Measurements from ENCODE around the gene ZNF76.

ZNF76 gene

DNA sequence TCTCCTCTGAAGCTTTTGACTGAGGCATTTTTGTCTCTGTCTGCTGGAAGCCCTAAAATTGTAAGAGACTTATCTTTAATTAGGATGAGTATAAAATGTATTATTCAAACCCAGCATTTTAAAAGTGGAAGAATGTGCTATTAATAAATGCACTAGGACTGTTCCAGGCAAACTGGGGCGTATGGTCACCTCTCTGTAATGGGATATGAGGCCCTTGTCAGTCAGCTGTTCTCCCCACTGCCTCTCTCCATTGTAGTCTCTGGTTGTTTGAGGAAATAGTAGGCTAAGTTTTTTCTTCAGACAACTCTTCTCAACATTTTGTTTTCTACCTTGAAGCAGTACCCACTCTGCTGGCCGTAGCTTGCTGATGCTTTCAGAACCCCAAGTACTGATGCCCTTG is 23.8 kb downstream of the ZNF76 start:
- Histone ChIP-seq H3K36me3 (ENCODE audit: control insufficient read depth in 2 of 2, insufficient read depth in 2 of 2, low read length in 2 of 2) (peaks cover 40 to 51% of the 10 kb centered on the region in 2 donors), H3K27me3 (ENCODE audit: control insufficient read depth in 2 of 2, insufficient read depth in 2 of 2, low read length in 2 of 2) (no peaks in the 10 kb centered on the region), H3K4me1 (ENCODE audit: control insufficient read depth in 2 of 2, insufficient read depth in 2 of 2, low read length in 2 of 2) (no peaks in the 10 kb centered on the region), H3K27ac (ENCODE audit: low read depth in 2 of 2, low read length in 2 of 2) (no peak overlapping the region), H3K9me3 (ENCODE audit: control insufficient read depth in 2 of 2, low read length in 2 of 2) (no peaks in the 10 kb centered on the region), H3K4me3 (ENCODE audit: low read length in 2 of 2) (no peak overlapping the region), H3K9ac (ENCODE audit: low read depth in 1 of 2, low read length in 2 of 2) (no peak overlapping the region)

DNA sequence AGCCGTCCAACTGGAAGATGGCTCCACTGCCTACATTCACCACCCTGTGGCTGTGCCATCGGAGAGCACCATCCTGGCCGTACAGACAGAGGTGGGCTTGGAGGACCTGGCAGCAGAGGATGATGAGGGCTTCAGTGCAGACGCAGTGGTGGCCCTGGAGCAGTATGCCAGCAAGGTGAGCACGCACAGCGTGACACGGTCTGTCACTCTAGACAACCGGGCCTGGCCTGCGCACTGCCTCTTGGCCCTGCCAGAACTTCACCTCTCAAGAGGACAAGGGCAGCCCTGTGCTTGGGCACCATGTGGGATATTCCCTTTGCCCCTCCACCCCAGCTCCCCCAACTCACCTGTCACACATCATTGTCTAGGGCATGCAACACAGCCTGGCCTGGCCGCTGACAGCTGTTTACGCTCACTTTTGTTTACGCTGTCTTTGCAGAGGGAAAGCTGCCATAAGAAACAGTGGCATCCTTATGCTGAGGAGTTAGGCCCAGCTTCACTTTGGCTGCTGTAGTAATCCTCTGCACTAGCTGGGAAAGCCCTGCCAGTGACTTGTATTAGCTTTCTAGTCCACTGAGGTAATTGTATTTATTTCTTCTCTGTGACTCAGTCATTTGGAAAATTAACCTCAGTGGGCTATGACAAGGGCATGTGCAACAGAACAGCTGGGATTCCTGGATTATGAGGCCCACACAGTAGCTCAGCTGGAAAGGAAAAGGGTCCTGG is 28.3 kb downstream of the ZNF76 start:
- Histone ChIP-seq H3K9ac (ENCODE audit: low read depth in 1 of 2, low read length in 2 of 2) (no peak overlapping the region), H3K4me3 (ENCODE audit: low read length in 2 of 2) (no peak overlapping the region), H3K27me3 (ENCODE audit: control insufficient read depth in 2 of 2, insufficient read depth in 2 of 2, low read length in 2 of 2) (no peaks in the 10 kb centered on the region), H3K27ac (ENCODE audit: low read depth in 2 of 2, low read length in 2 of 2) (no peak overlapping the region), H3K4me1 (ENCODE audit: control insufficient read depth in 2 of 2, insufficient read depth in 2 of 2, low read length in 2 of 2) (no peaks in the 10 kb centered on the region), H3K9me3 (ENCODE audit: control insufficient read depth in 2 of 2, low read length in 2 of 2) (no peaks in the 10 kb centered on the region), H3K36me3 (ENCODE audit: control insufficient read depth in 2 of 2, insufficient read depth in 2 of 2, low read length in 2 of 2) (peaks cover 60 to 73% of the 10 kb centered on the region in 2 donors)

DNA sequence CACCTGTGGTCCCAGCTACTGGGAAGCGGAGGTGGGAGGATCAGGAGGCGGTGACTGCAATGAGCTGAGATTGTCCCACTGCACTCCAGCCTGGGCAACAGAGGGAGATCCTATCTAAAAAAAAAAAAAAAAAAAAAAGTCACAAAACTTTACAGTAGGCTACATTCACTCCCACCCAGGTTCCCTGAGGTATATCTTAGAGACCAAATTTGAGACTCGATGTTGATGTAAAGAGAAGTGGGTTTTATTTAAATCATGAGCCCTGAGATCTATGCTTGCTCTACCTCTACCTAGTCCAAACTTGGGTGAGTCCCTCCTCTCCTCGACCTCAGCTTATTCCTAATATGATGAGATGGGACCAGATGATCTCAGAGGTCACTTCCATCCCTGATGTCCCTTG is 29.3 kb downstream of the ZNF76 start:
- no peak overlapping the region for H3K27ac ChIP-seq (ENCODE audit: low read depth in 2 of 2, low read length in 2 of 2)
- H3K36me3 ChIP-seq (ENCODE audit: control insufficient read depth in 2 of 2, insufficient read depth in 2 of 2, low read length in 2 of 2): peaks cover 53 to 74% of the 10 kb centered on the region in 2 donors
- no peak overlapping the region for H3K9ac ChIP-seq (ENCODE audit: low read depth in 1 of 2, low read length in 2 of 2)
- H3K4me3 ChIP-seq (ENCODE audit: low read length in 2 of 2): no peak overlapping the region
- no peaks in the 10 kb centered on the region for H3K9me3 ChIP-seq (ENCODE audit: control insufficient read depth in 2 of 2, low read length in 2 of 2)
- H3K27me3 ChIP-seq (ENCODE audit: control insufficient read depth in 2 of 2, insufficient read depth in 2 of 2, low read length in 2 of 2): no peaks in the 10 kb centered on the region
- no peaks in the 10 kb centered on the region for H3K4me1 ChIP-seq (ENCODE audit: control insufficient read depth in 2 of 2, insufficient read depth in 2 of 2, low read length in 2 of 2)

DNA sequence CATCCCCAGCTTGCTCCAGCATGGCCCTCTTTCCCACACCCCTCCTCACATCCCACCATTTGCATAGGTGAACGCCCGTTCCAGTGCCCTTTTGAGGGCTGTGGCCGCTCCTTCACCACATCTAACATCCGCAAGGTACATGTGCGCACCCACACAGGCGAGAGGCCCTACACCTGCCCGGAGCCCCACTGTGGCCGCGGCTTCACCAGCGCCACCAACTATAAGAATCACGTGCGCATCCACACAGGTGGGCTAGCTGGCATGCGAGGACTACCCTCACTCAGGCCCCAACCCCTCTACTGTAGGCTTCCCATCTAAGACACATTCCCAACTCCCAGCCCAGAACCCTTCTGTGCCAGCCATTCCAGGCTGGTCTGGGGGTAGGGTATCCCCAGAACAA is 32.0 kb downstream of the ZNF76 start:
- H3K36me3 ChIP-seq (ENCODE audit: control insufficient read depth in 2 of 2, insufficient read depth in 2 of 2, low read length in 2 of 2): peaks cover 65 to 79% of the 10 kb centered on the region in 2 donors

DNA sequence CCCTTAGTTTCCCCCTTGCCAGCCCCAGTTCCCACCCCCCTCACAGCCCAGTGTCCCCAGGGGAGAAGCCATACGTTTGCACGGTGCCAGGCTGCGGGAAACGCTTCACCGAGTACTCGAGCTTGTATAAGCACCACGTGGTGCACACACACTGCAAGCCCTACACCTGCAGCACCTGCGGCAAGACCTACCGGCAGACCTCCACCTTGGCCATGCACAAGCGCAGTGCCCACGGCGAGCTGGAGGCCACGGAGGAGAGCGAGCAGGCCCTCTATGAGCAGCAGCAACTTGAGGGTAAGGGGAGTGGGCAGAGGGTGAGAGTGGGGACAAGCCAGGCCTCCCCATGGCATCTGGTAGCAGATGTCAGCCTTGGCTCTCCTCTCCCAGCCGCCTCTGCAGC is 33.0 kb downstream of the ZNF76 start:
- no peak overlapping the region for H3K9ac ChIP-seq (ENCODE audit: low read depth in 1 of 2, low read length in 2 of 2)
- no peaks in the 10 kb centered on the region for H3K9me3 ChIP-seq (ENCODE audit: control insufficient read depth in 2 of 2, low read length in 2 of 2)
- peaks cover 64 to 69% of the 10 kb centered on the region in 2 donors for H3K36me3 ChIP-seq (ENCODE audit: control insufficient read depth in 2 of 2, insufficient read depth in 2 of 2, low read length in 2 of 2)
- no peak overlapping the region for H3K4me3 ChIP-seq (ENCODE audit: low read length in 2 of 2)
- peaks cover 4 to 8% of the 10 kb centered on the region in 2 donors for H3K4me1 ChIP-seq (ENCODE audit: control insufficient read depth in 2 of 2, insufficient read depth in 2 of 2, low read length in 2 of 2)
- no peaks in the 10 kb centered on the region for H3K27me3 ChIP-seq (ENCODE audit: control insufficient read depth in 2 of 2, insufficient read depth in 2 of 2, low read length in 2 of 2)
- no peak overlapping the region for H3K27ac ChIP-seq (ENCODE audit: low read depth in 2 of 2, low read length in 2 of 2)

More for the DNA sequence above, 32.0 kb downstream of the ZNF76 start:
- H3K27ac ChIP-seq (ENCODE audit: low read depth in 2 of 2, low read length in 2 of 2): no peak overlapping the region
- no peak overlapping the region for H3K9ac ChIP-seq (ENCODE audit: low read depth in 1 of 2, low read length in 2 of 2)
- H3K4me3 ChIP-seq (ENCODE audit: low read length in 2 of 2): no peak overlapping the region
- no peaks in the 10 kb centered on the region for H3K27me3 ChIP-seq (ENCODE audit: control insufficient read depth in 2 of 2, insufficient read depth in 2 of 2, low read length in 2 of 2)
- H3K9me3 ChIP-seq (ENCODE audit: control insufficient read depth in 2 of 2, low read length in 2 of 2): no peaks in the 10 kb centered on the region
- H3K4me1 ChIP-seq (ENCODE audit: control insufficient read depth in 2 of 2, insufficient read depth in 2 of 2, low read length in 2 of 2): no peaks in the 10 kb centered on the region

DNA sequence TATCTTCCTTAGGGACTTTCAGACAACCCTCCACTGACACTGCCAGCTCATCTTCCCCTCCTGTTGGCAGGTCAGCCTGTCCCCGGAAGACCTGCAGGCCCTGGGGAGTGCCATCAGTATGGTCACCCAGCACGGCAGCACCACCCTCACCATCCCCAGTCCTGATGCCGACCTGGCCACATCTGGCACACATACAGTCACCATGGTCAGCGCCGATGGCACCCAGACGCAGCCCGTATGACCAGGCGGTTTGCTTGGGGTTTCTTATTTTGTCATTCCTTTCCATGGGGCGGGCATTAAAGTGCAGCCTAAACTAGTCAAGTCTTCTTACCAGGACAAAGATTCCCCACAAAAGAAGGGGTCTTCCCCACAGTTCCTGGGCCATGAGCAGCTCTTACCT is 34.1 kb downstream of the ZNF76 start:
- H3K9ac ChIP-seq (ENCODE audit: low read depth in 1 of 2, low read length in 2 of 2): no peak overlapping the region
- H3K9me3 ChIP-seq (ENCODE audit: control insufficient read depth in 2 of 2, low read length in 2 of 2): no peaks in the 10 kb centered on the region
- H3K27me3 ChIP-seq (ENCODE audit: control insufficient read depth in 2 of 2, insufficient read depth in 2 of 2, low read length in 2 of 2): no peaks in the 10 kb centered on the region
- no peak overlapping the region for H3K4me3 ChIP-seq (ENCODE audit: low read length in 2 of 2)
- H3K4me1 ChIP-seq (ENCODE audit: control insufficient read depth in 2 of 2, insufficient read depth in 2 of 2, low read length in 2 of 2): peaks cover 12 to 17% of the 10 kb centered on the region in 2 donors
- peaks cover 54 to 59% of the 10 kb centered on the region in 2 donors for H3K36me3 ChIP-seq (ENCODE audit: control insufficient read depth in 2 of 2, insufficient read depth in 2 of 2, low read length in 2 of 2)
- no peak overlapping the region for H3K27ac ChIP-seq (ENCODE audit: low read depth in 2 of 2, low read length in 2 of 2)

DNA sequence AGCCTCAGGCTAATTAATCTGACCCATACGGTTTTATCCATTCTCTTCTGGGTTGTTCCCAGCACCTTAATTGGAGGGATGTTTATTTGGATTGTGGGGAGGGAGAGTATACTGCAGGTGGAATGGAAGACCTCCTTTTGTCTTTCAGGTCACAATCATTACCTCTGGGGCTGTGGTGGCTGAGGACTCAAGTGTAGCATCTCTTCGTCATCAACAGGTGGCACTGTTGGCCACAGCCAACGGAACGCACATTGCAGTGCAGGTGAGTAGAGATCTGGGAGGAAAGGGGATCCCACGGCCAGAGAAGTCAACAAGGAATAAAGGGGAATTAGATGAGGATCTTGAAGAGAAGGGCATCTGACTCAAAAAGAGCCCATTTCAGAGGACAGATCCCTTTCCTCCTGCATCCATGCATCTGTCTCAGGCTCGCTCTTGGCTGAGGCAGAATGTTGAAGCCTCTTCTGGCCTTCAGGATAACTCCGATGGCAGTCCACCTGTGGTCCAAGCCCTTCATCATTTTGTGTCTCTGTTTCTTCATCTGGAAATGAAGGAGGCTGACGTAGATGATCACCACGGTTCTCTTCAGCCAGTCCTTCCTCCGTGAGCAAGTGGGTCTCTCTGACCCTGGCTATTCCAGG is 34.9 kb downstream of the ZNF76 start:
- H3K9me3 ChIP-seq (ENCODE audit: control insufficient read depth in 2 of 2, low read length in 2 of 2): no peaks in the 10 kb centered on the region
- no peak overlapping the region for H3K4me3 ChIP-seq (ENCODE audit: low read length in 2 of 2)
- H3K9ac ChIP-seq (ENCODE audit: low read depth in 1 of 2, low read length in 2 of 2): no peak overlapping the region
- H3K27ac ChIP-seq (ENCODE audit: low read depth in 2 of 2, low read length in 2 of 2): no peak overlapping the region
- no peaks in the 10 kb centered on the region for H3K27me3 ChIP-seq (ENCODE audit: control insufficient read depth in 2 of 2, insufficient read depth in 2 of 2, low read length in 2 of 2)
- H3K36me3 ChIP-seq (ENCODE audit: control insufficient read depth in 2 of 2, insufficient read depth in 2 of 2, low read length in 2 of 2): peaks cover 49 to 54% of the 10 kb centered on the region in 2 donors
- peaks cover 12 to 17% of the 10 kb centered on the region in 2 donors for H3K4me1 ChIP-seq (ENCODE audit: control insufficient read depth in 2 of 2, insufficient read depth in 2 of 2, low read length in 2 of 2)

DNA sequence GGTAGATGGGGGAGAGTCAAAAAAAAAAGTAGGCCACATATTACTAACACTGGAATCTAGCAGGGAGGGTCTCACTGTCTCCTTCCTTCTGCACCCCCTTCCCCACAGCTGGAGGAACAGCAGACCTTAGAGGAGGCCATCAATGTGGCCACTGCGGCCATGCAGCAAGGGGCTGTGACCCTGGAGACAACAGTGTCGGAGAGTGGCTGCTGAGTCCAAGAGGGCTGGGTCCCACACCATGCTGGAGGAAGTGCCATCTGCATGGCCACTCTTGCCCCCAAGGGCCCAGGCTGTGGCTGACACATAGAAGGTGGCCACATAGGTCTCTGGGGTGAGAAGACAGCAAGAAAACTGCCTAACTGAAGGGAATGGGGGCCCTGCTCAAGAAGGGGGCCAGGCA is 35.5 kb downstream of the ZNF76 start:
- peaks cover 43 to 48% of the 10 kb centered on the region in 2 donors for H3K36me3 ChIP-seq (ENCODE audit: control insufficient read depth in 2 of 2, insufficient read depth in 2 of 2, low read length in 2 of 2)

DNA sequence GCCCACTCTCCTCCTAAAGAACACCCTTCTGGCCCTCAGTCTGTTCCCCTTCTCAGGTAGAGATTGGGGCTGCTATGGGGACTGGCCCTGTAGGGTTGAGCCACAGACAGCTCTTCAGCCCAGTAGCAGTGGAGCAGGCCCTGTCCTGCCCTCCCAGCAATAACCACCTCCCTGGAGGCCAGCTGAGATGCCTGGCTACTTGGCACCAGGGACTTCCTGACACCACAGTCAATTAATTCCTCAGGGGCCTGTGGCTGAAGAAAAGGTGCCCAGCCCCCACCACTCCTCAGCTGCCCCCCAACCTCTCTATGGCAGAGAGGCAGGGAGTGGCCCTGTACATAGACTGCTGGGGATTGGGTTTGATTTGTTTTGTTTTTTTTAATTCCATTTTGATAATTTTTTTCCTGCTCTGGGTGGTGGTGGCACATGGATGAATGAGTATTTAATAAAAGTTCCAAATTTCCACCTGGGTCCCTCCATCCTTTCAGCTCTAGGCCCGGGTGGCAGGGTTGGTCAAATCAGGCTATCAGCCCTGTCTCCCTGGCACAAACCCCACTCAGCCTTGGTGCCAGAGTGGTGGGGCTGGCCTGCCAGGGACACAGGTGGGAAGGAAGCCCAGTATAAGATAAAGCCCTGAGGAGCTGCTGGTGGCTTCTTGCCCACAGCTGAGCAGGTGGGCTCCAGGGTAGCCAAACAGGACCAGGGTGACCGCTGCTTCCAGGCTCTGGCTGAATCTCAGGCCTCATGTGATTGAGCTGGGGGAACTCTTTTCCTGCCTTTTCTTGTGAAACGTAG is 36.2 kb downstream of the ZNF76 start:
- Histone ChIP-seq H3K9me3 (ENCODE audit: control insufficient read depth in 2 of 2, low read length in 2 of 2) (no peaks in the 10 kb centered on the region), H3K36me3 (ENCODE audit: control insufficient read depth in 2 of 2, insufficient read depth in 2 of 2, low read length in 2 of 2) (peaks cover 36 to 42% of the 10 kb centered on the region in 2 donors), H3K4me1 (ENCODE audit: control insufficient read depth in 2 of 2, insufficient read depth in 2 of 2, low read length in 2 of 2) (peaks cover 17% of the 10 kb centered on the region in 2 donors), H3K27ac (ENCODE audit: low read depth in 2 of 2, low read length in 2 of 2) (no peak overlapping the region), H3K9ac (ENCODE audit: low read depth in 1 of 2, low read length in 2 of 2) (no peak overlapping the region), H3K27me3 (ENCODE audit: control insufficient read depth in 2 of 2, insufficient read depth in 2 of 2, low read length in 2 of 2) (no peaks in the 10 kb centered on the region), H3K4me3 (ENCODE audit: low read length in 2 of 2) (no peak overlapping the region)

More for the DNA sequence above, 35.5 kb downstream of the ZNF76 start:
- Histone ChIP-seq H3K27me3 (ENCODE audit: control insufficient read depth in 2 of 2, insufficient read depth in 2 of 2, low read length in 2 of 2) (no peaks in the 10 kb centered on the region), H3K9me3 (ENCODE audit: control insufficient read depth in 2 of 2, low read length in 2 of 2) (no peaks in the 10 kb centered on the region), H3K27ac (ENCODE audit: low read depth in 2 of 2, low read length in 2 of 2) (no peak overlapping the region), H3K9ac (ENCODE audit: low read depth in 1 of 2, low read length in 2 of 2) (no peak overlapping the region), H3K4me1 (ENCODE audit: control insufficient read depth in 2 of 2, insufficient read depth in 2 of 2, low read length in 2 of 2) (peaks cover 12 to 17% of the 10 kb centered on the region in 2 donors), H3K4me3 (ENCODE audit: low read length in 2 of 2) (no peak overlapping the region)
